Measurements from ENCODE around the gene LRRN2. TPM values are rescaled to one million over a fixed set of nuclear protein-coding genes. Genes with fewer than 3 reads are reported as not detected.

LRRN2 gene
- polyA plus RNA-seq, 1 donor: 6.4 TPM

DNA sequence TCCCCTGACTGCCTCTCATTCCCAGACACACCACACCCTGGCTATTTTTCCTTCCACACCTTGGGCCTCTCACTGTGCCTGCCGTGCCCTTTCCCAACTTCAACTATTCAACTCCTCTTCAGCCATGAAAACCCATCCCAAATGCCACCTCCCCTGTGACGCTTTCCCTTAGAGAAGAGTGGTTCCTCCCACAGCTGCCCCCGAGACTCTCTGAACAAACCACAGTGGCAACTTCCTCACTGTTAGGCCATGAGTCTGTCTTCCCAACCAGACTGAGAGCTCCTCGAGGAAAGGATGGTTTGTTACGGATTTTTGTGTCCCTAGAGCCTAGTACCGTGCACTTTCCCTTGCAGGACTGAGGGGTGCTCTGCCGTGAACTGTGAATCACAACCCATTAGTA, 59.2 kb downstream of the LRRN2 start:
- no peak for DNase-seq

DNA sequence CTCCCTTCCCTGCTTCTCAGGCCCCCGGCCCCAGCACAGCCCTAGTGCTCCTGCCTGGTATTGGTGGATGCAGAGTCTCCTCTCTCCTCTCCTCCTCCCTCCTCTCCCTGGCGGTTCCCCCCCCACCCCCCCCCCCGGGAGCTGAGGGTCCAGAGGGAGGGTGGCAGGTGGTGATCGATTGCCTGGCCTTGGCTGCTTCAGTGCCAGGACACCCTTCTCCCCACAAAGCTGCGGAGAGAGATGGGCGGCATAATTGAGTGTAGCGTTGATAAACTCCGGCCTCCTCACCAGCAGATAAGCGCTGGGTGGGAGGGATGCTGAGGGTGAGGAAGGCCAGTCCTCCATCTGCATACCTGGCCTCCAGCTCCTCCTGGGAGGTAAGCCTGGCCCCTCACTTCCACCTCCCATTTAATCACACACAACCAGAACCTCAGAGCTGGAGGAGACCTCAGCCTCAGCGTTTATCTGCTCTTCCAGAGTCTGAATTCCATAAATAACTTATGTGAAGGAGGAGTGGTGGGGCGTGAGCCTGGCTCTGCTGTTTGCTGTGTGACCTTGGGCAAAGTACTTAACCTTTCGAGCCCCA, 60.8 kb downstream of the LRRN2 start:
- no peak for DNase-seq

DNA sequence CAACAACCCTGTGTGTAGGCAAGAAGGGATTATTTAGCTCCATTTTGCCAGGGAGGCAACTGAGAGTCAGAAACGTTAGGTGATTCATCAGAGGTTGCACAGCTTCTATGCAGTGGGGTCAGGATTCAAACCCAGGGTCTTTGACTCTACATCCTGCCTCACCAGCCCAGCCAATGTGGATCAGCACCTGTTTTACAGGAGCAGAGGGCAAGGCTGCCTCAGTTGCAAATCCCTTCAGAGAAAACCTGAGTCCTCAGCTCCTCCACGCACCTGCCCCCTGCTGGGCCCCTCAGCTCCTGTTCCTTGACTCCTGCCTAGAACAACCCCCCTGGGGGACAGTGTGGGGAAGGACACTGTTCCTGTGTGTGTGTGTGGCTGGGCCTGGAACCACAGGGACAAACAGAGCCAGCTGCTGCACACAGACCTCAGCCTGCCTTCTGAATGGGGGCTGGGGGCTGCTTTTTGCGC, 61.6 kb downstream of the LRRN2 start:
- DNase-seq: no peak

GRCh38 chr1:204623365-204623893, 62.1 kb downstream of the LRRN2 start:
- no peak for DNase-seq

DNA sequence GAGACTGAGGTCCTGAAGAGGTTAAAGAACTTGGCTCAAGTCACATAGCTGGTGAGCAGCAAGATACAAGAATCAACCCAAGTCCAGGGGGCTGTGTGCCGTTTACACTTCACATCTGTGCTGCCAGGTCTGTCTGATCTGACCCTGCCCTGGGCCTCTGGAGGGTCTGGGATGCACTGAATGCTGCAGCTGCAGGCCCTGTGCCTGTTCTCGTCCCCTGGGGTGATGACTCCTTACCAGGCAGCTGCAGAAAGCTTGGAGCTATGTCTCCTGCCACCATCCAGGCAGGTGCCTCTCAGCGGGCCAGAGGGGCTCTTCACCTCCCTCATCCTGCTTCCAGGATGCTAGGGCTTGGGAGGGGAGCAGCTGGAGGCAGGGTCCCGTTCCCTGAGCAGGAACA, 63.5 kb downstream of the LRRN2 start:
- DNase-seq: no peak

GRCh38 chr1:204621396-204621795, 64.1 kb downstream of the LRRN2 start:
- no peak for DNase-seq

DNA sequence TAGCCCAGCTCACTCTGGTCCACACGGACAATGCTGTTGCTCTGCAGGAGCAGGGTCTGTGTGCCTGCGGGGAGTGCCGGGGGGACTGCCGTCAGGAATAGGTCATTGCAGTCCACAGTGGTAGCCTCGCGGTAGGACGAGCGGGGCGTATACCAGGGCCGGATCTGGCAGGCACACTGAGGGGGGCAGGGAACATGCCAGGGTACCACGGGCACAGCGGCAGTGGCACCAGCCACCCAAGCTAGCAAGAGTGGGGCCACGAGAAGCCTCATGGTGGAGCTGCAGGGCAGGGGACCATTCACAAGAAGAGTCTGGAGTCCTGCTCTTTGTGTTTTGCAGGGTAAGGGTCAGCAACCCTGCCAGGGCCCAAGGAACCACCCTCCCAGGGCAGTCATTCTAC, 65.8 kb downstream of the LRRN2 start:
- no peak for DNase-seq

- no peak for DNase-seq
Observed at GRCh38 chr1:204618148-204618760, 67.3 kb downstream of the LRRN2 start.

GRCh38 chr1:204617256-204618147, 68.0 kb downstream of the LRRN2 start:
- no peak for DNase-seq

GRCh38 chr1:204616641-204617040, 68.9 kb downstream of the LRRN2 start:
- no peak for DNase-seq

DNA sequence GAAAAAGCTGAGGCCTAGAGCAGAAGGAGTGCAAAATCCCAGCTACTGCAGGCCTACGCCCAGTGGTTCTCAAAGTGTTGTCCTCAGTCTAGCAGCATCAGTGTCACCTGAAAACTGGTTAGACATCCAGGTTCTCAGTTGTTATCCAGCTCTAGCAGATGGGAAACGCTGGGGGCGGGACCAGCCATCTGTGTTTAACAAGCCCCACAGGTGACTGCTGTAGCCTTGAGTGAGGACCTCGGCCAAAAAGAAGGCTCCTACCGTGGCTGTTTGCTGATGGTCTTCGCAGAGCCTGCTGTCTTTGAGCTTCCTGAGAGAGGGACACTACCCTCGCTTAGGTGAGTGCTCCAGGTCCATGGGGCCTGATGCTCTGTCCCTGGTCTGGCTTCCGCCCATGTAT, 69.7 kb downstream of the LRRN2 start:
- DNase-seq: no peak

DNA sequence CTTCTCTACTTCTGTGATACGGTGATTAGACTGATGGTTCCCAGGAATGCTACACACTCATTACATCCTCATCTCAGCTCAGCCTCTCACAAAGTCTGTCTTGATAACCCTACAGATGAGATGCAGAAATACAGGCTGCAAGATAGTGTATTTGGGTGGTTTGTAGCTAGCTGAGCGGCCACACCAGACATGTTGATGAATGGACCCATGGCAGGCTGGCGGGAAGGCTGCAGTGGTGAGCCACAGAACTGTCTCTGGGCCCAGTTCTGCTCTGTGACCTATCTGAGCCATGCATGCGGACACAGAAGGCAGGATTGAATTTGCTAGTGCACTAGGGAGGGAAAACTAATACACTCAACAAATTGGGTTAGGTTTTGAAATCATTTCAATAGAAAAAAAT, 71.9 kb downstream of the LRRN2 start:
- no peak for DNase-seq

DNA sequence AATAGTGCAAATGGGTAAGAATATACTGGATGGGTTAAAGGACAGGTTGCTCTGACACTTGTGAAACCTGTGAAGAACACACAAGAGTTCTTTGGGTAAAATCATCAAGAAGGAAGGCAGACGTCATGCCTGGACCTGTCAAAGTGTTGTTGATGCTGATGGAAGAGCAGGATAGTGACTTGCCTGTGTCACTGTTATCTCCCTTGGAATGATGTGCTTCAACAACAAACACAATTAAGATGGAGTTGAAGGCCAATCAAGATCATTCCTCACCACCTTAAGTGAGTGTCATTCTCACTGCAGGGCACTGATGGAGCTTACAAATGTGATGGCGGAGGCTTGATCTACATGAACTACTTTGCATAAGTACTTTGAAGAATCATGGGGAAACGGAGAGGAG, 73.2 kb downstream of the LRRN2 start:
- no peak for DNase-seq

- no peak for DNase-seq
Observed at GRCh38 chr1:204611036-204611435, 74.5 kb downstream of the LRRN2 start.

- DNase-seq: no peak
Observed at GRCh38 chr1:204607910-204608309, 77.6 kb downstream of the LRRN2 start.

DNA sequence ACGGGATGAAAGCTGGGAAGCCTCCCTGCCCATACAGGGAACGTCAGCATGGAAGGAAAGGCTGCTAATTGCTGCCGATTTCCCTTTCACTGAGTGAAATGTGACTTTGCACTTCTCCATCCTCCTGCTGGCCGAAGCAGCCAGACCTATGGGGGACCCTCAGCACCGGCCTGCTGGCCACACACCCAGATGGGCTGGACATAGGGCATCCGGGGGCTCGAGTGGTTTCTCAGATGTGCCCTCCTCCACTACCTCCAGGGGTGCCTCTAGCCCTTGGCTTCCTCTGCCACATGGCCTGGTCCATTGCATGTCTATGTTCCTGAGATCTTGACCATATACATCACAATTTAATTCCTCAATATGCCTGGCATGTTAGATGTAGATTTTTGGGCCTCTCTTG, 79.7 kb downstream of the LRRN2 start:
- no peak for DNase-seq

DNA sequence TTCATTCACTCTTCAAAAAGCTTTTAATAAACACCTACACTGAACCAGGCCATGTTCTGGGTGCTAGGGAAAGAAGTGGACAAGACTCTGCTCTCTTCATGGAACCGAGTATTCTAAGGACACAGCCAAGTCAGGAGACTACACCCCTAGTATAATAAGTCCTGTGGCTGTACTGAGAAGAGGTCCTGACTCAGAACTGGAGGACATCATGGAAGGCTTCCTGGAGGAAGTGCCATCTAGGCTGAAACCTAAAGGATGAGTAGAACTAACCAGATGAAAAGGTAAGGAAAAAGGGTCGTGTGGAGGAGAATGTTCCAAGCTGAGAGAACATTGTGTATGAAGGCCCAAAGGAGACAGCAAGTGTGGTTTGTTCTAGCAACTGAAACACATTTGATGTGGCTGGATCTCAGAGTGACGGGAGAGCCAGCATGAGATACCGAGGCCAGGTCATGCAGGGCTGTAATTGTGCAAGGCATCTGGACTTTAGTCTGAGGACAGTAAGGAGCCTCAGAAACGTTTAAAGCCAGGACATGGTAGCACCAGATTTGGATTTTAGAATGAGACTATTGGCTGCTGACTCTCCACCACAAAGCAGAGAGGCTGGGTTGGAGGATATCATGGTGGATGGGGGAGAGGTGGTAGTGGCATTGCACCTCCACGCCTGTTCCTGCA, 82.5 kb downstream of the LRRN2 start:
- DNase-seq: no peak

GRCh38 chr1:204602111-204602579, 83.4 kb downstream of the LRRN2 start:
- no peak for DNase-seq

- no peak for DNase-seq
Observed at GRCh38 chr1:204600968-204601367, 84.6 kb downstream of the LRRN2 start.

DNA sequence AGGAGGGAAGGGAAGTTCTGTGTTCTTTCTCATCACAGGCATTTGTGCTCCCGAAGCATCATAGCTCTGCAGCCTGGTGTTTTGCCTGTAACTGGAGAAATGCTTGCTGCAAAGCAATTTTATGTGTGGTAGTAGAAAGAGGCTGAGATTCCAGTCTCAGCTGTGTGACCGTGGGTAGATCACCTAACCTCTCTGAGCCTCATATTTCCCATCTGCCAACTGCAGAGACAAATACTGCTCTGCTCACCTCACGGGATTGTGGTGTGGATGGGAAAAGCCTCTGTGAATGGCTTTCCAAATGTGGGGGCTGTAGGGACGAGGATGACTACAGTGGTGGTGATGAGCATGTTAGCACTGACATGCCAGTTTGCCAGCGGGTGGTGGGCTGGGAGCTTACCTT, 85.3 kb downstream of the LRRN2 start:
- no peak for DNase-seq

- DNase-seq: no peak
Observed at GRCh38 chr1:204599596-204599995, 85.9 kb downstream of the LRRN2 start.

GRCh38 chr1:204599098-204599497, 86.4 kb downstream of the LRRN2 start:
- no peak for DNase-seq

Data from hindlimb muscle (tissue), 1 donor.